Tibial nerve (tissue), 3 donors: ENCODE measurements around the gene CAB39.

Experiments
- POLR2A ChIP-seq, 2 donors: fragments of 450-650 bp; IDR thresholded peaks; one replicate each; pipeline ENCODE4 v1.6.1; 2017; ENCODE audit warnings: antibody characterized with exemption in 2 of 2, mild to moderate bottlenecking in 2 of 2, moderate library complexity in 2 of 2
- TF ChIP-seq, protein P1 (sequence below), 5 experiments: fragments of 200-600 bp in 3 of 5; fragments of 450-650 bp in 2 of 5; sonication (generic) in 3 of 5; IDR thresholded peaks; one replicate each; pipeline ENCODE4 v1.5.1; 2016 to 2019; ENCODE audit warnings: antibody characterized with exemption in 5 of 5, mild to moderate bottlenecking in 3 of 5, moderate library complexity in 2 of 5

- TF ChIP-seq, protein P1, sequence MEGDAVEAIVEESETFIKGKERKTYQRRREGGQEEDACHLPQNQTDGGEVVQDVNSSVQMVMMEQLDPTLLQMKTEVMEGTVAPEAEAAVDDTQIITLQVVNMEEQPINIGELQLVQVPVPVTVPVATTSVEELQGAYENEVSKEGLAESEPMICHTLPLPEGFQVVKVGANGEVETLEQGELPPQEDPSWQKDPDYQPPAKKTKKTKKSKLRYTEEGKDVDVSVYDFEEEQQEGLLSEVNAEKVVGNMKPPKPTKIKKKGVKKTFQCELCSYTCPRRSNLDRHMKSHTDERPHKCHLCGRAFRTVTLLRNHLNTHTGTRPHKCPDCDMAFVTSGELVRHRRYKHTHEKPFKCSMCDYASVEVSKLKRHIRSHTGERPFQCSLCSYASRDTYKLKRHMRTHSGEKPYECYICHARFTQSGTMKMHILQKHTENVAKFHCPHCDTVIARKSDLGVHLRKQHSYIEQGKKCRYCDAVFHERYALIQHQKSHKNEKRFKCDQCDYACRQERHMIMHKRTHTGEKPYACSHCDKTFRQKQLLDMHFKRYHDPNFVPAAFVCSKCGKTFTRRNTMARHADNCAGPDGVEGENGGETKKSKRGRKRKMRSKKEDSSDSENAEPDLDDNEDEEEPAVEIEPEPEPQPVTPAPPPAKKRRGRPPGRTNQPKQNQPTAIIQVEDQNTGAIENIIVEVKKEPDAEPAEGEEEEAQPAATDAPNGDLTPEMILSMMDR (IDR thresholded peaks at IDR 0.05) = no peak
- TF ChIP-seq POLR2A (IDR thresholded peaks at IDR 0.05) = no peak
Observed at GRCh38 chr2:230868947-230869913, 156.6 kb downstream of the CAB39 start.
